ENCODE data around the gene XYLT1. TPM values are rescaled to one million over a fixed set of nuclear protein-coding genes. Genes with fewer than 3 reads are reported as not detected.
A peak's percentile ranks its signal among the peaks of the same experiment; 100 is the strongest.

XYLT1 gene
- total RNA-seq, 1 donor from 2014 or later = 1.8 TPM

DNA sequence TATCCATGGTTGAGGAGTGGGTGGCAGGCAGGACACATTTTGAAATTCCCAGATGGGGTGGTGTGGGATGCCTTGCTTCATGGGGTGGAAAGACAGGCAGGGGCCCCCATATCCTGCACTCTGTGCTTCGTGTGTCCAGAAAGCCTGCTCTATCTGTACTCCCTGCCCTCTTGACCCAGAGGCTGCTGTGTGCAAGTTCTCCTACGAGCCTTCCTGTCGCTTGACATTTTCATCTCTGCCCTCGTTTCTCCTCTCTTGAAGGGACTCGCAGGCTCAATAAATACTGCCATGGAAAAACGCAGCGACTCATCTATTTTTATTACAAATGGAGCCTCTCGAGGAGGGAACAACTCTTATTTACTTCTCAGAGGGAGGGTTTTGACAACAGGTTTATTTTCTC lies 254.8 kb downstream of the XYLT1 start:
- no peak for DNase-seq (ENCODE audit: missing footprints)
- no peak for ATAC-seq
- intact Hi-C loops (cut with DNase I) = no loop called here

DNA sequence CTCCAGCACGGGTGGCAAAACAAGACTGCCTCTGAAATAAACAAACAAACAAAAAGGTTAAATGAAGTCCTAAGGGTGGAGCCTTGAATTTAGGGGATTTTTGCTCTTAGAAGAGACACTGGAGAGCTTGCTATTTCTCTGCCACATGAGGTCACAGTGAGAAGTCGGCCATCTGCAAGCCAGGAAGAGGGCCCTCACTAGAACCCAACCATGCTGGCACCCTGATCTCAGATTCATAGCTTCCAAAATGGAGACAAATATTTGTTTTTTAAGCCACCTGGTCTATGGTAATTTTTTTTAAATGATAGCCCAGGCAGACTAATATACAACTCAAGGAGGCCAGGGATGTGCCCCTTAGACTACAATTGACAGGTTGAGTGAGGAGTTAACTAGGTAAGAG lies 255.5 kb downstream of the XYLT1 start:
- ATAC-seq (no peak), DNase-seq (ENCODE audit: missing footprints) (no peak)
- intact Hi-C loops (cut with DNase I) = no loop called here

DNA sequence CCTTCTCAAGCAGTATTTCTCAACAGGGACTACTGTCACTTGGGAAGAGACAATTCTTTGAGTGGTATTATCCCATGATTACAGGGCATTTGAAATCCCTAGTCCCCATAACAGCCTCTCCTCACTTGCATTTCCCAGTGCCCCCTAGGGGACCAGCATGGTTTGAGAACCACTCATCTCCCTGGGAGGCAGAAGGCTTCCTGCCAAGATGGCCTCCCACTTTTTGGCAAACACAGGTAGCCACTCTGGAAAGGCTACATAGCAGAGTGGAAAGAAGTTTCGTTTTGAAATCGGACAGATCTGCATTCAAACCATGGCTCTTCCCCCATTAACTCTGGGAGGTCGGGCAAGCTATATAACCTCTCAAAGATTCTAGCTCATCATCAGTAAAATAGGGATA lies 256.8 kb downstream of the XYLT1 start:
- intact Hi-C loops (cut with DNase I) = no loop called here
- ATAC-seq (no peak), DNase-seq (ENCODE audit: missing footprints) (no peak)

DNA sequence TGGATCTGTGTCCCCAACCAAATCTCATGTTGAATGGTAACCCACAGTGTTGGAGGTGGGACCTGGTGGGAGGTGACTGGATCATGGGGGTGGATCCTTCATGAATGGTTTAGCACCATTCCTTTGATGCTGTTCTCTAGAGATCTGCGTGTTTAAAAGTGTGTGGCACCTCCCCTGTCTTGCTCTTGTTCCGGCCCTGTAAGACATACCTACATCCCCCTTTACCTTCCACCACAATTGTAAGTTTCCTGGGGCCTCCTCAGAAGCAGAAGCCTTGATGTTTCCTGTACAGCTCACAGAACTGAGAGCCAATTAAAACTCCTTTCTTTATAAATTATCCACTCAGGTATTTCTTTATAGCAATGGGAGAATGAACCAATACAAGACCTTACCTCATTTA lies 257.7 kb downstream of the XYLT1 start:
- intact Hi-C loops (cut with DNase I) = no loop called here
- DNase-seq (ENCODE audit: missing footprints) (no peak), ATAC-seq (no peak)

DNA sequence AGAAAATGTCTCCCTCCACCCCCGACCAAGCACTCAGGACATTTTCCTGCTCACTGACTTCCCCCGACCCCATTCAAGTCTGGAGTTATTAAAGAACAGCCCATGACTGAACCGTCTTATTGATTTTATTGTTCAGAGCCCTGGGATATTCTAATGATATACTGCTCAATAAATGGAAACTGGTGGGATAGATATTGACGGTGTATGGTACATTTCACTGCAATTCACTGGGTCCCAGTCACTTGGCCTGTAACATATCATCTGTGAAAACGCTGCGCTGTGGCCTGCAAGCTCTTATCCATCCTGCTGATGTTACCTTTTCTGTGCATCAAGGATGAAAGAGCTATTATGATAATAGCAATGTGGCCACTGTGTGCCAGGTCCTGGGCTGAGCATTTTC lies 258.2 kb downstream of the XYLT1 start:
- DNase-seq (ENCODE audit: missing footprints) = no peak
- ATAC-seq = no peak
- intact Hi-C loops (cut with DNase I) = no loop called here

DNA sequence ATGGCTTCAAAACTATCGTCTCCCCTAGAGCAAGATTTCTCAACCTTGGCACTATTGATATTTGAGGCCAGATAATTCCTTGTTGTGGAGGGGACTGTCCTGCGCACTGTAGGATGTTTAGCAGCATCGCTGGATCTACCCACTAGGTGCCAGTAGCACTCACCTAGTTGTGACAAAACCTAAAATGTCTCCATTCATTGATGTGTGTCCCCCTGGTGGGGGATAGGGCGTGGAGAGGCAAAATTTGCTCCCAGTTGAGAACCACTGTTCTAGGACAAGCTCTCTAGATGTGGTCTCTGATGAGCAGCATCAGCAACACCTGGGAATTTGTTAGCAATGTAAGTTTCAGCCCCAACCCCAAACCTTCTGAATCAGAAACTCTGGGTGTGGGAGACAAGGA lies 259.0 kb downstream of the XYLT1 start:
- DNase-seq (ENCODE audit: missing footprints) (no peak), ATAC-seq (no peak)
- intact Hi-C loops (cut with DNase I) = no loop called here

DNA sequence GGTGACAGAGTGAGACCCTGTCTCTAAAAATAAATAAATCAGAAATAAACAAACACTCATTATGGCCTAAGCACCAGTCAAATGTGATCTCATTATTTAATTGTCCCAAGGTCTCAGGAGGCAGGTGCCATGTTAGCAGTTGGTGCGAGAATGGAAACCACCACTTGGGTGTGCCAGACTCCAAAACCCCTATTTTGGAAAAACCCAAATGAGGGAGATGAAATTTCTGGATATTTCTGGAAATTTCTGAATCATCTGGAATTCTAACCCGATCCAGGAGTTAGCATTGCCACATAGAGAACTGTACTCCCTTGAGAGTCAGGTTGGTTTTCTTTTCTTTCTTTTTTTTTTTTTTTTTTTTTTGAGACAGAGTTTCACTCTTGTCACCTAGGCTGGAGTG lies 264.0 kb downstream of the XYLT1 start:
- no peak for ATAC-seq
- no peak for DNase-seq (ENCODE audit: missing footprints)
- intact Hi-C loops (cut with DNase I) = no loop called here

DNA sequence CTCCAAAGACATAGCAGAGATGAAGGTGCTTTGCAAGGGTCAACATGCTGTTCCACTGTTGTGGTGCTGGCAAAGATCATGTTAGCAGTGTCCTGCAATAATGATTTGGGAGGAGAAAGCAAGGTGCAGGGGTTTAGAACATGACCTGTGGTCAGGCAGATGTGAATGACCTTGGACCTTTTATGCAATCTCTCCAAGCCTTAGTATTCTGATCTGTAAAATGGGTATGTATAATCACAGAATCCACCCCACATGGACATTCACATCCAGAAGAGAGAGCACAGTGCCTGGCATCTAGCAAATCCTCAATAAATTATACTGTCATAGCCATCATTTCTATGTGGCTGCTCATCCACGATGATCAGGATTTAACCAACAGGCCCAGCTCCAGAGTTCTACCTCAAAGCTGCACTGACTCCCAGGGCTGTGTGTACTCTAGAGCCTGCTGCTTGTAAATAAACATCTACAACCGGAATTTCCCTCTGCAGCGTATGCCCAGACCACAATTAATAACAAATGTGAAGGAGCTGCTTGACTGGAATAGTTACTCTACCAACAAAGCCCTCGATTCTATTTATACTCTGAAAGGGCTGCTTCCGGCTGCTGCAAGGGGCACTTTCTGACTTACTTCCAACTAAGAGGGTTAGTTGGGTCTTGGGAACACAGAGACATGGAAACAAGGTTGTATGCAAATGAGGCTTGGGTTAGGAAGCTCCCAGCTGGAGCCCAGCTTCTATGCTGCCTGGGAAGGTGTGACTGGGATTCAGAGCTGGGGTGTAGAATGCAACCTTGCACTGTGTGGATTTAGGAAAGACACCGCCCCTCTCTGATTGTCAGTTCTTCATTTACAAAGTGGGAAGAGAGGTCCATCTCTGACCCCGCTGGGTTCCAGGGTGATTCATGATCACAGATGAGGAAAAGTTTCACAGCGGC lies 265.2 kb downstream of the XYLT1 start:
- intact Hi-C loops (cut with DNase I) = no loop called here
- ATAC-seq = no peak
- no peak for DNase-seq (ENCODE audit: missing footprints)

DNA sequence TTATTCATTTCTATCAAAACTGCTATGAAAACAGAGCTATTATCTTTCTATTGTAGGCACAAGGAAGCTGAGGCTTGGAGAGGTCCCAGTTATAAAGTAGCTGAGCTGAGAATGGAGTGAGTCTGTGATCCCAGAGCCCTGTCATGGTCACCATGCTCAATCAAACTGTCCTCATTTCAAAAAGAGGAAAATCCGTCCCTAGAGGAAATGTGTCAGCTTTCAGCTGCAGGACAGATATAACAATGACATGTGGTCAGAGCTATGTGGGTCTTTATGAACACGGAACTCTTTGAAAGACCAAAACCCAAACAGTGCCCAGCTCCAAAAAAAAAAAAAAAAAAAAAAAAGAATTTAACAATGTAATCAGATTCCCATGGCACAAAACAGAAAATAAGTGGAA lies 266.1 kb downstream of the XYLT1 start:
- DNase-seq (ENCODE audit: missing footprints) (no peak), ATAC-seq (peak; percentile 50)
- intact Hi-C loops (cut with DNase I) = no loop called here

DNA sequence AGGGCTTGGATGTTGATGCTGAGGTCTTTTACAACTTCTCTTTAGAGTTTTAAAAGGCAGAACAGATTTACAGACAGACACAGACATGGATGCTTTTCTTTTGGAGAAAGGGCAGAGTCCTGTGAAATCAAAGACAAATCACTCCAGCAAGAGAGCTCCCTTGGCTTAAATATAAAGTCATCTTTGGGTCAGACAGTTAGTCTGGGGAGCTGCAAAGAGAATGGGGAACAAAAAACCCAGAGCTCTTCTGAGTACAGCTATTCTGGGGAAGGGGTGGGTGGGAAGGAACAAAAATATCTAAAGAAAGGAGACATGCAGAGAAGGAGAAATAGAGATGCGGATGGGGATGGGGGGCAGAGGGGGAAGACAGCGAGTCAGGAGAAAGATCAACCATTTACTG lies 266.6 kb downstream of the XYLT1 start:
- intact Hi-C loops (cut with DNase I) = no loop called here
- no peak for ATAC-seq
- no peak for DNase-seq (ENCODE audit: missing footprints)

DNA sequence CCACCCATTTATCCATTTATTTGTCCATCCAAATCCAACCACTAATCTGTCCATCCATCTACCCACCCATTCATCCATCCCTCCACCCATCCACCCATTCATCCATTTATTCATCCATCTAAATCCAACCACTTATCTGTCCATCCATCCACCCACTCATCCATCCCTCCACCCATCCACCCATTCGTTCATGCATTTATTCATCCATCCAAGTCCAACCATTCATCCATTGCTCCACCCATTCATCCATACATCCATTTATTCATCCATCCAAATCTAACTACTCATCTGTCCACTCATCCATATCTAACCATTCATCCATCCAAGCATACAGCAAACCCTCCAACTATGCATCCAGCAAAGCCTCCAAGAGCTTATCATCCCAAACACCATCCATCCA lies 267.3 kb downstream of the XYLT1 start:
- ATAC-seq = no peak
- intact Hi-C loops (cut with DNase I) = no loop called here

DNA sequence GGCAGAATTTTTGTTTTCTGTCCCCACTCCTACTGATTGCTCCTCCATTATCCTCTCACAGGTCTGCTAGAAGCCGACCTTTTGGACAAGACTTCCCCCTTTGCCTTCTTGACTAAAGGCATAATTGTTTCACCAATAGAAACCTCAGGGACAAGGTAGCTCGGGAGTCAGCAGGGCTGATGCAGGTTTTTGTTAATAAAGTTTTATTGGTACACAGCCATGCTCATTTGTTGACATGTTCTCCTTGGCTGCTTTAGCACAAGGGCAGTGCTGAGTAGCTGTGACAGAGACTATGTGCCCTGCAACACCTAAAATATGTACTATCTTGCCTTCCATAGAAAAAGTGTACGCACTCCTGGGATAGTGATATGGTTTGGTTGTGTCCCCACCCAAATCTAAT lies 271.6 kb downstream of the XYLT1 start:
- no peak for ATAC-seq
- DNase-seq (ENCODE audit: missing footprints) = no peak
- intact Hi-C loops (cut with DNase I) = loop anchor here (10.0 kb wide), 1 partner anchor 266 kb away; no protein-coding TSS in a partner anchor

More for the DNA sequence above, 267.3 kb downstream of the XYLT1 start:
- DNase-seq (ENCODE audit: missing footprints) = no peak

DNA sequence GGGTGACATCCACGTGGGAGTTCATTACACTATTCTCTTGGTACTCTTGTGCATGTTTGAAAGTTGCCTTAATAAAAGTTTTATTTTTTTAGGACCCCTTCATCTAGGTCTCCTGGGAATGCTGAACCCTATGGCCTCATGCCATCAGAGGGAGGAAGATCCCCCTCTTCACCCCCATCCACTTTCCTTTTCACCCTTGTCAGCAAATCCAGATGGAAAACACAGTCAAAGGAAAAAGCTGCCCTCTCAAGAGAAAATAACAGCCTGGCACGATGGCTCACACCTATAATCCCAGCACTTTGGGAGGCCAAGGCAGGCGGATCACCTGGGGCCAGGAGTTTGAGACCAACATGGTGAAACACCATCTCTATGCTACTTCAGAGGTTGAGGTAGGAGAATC lies 274.2 kb downstream of the XYLT1 start:
- intact Hi-C loops (cut with DNase I) = loop anchor here (10.0 kb wide), 1 partner anchor 268 kb away; no protein-coding TSS in a partner anchor
- ATAC-seq = no peak
- no peak for DNase-seq (ENCODE audit: missing footprints)

DNA sequence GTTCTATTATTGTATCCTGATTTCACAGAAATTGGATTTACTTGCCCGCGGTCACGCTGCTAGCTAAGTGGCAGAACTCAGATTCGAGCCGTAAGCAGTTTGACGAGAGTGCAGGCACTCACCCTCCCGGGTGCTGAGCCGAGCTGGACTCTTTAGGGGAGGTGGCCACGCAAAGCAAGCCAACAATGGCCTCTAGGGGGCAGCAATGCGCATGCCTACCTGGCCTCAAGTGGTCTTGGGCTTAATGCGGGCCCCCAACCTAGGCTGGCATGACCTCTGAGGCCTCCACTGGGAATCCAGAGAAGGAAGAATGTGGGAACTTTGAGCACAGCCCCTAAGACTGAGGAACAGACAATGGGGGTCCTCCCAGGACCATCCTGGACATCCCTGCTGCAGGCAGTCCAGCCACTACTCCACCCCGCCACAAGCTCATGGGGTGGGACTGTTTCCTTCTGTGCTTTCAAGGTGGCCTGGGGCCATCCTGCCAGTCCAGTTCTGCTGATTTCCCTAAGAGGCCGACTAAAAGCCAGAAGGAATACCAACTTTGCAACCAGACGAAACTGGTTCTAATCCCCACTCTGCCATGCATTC lies 276.5 kb downstream of the XYLT1 start:
- intact Hi-C loops (cut with DNase I) = loop anchor here (10.0 kb wide), 1 partner anchor 271 kb away; no protein-coding TSS in a partner anchor
- DNase-seq (ENCODE audit: missing footprints) (peak; percentile 84), ATAC-seq (no peak)

DNA sequence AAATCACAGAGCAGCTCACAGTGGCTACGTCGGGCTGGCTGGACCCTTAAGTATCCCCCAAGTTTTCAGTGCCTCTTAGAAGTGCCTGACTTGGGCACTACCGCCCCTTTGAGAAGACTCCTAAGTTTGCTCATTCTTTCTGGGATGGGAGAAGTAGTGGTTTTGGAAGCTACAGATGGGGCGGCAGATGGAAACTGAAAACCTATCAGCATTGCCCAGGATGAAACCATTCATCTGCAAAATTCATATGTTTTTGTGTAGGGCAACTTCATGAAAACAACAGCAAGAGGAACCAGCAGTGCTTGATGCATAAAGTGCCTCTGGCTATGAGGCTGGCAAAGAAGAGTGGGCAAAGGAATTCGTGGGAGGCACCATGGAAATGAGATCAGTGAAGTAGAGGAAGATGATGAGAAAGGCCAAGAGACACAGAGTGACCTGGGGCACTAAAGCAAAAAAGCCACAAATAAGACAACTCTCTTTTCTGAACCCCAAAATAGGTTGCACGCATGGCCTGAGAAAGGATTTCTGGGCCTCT lies 277.1 kb downstream of the XYLT1 start:
- no peak for DNase-seq (ENCODE audit: missing footprints)
- no peak for ATAC-seq
- intact Hi-C loops (cut with DNase I) = loop anchor here (10.0 kb wide), 1 partner anchor 271 kb away; no protein-coding TSS in a partner anchor

DNA sequence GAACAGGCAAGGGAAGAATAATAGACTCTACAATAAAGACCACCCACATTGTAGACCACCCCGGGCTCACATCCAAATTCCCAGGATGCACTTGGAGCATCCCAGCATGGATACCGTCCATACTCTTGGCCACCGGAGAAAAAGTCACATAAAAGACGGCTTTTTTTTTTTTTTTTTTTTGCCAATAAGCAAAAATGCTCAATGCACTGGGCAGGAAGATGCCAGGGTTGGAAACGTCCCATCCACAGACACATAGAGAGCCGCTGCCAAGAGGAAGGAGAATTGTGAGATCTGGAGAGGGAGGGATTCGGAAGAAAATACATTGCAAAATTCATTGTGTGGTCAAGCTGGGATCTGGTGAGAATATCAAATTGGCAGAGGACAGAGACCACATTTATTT lies 286.7 kb downstream of the XYLT1 start:
- DNase-seq (ENCODE audit: missing footprints) = no peak
- intact Hi-C loops (cut with DNase I) = no loop called here
- no peak for ATAC-seq

DNA sequence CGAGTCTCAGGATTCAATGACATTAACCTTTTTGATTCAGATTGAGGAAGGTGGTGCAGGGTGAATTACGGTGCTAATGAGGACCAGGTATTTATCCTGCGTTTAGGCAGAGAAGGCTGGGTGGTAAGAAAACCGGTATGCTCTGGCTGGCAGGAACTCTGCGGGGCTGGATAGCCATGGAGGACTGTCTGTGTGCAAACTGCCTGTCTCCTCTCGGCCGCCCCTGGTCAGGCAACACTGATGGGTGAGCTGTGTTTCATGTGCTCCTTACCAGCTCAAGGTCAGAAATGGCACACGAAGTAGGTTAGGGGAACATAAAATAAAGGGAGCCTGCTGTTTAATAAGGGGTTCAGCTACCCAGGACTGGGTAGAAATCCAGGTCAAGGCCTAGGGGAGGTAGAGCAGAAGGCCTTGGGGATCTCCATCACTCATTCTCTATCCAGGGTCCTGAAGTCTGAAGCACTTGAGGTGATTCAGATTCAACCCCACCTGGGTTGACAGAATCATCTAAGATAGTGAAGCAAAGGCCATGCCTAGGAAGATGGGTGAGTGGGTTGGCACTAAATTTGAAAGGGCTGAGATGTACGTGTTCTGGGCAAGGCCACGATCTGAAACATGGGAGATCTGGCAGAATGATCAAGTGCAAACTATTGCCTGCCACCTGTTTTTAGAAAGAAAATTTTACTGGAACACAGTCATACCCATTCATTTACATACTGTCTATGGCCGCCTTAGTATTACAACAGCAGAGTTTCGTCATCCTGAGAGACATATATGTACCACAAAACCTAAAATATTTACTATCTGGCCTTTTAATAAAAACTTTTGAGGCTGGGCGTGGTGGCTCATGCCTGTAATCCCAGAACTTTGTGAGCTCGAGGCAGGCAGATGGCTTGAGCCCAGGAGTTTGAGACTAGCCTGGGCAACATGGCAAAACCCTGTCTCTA lies 292.5 kb downstream of the XYLT1 start:
- no peak for ATAC-seq

DNA sequence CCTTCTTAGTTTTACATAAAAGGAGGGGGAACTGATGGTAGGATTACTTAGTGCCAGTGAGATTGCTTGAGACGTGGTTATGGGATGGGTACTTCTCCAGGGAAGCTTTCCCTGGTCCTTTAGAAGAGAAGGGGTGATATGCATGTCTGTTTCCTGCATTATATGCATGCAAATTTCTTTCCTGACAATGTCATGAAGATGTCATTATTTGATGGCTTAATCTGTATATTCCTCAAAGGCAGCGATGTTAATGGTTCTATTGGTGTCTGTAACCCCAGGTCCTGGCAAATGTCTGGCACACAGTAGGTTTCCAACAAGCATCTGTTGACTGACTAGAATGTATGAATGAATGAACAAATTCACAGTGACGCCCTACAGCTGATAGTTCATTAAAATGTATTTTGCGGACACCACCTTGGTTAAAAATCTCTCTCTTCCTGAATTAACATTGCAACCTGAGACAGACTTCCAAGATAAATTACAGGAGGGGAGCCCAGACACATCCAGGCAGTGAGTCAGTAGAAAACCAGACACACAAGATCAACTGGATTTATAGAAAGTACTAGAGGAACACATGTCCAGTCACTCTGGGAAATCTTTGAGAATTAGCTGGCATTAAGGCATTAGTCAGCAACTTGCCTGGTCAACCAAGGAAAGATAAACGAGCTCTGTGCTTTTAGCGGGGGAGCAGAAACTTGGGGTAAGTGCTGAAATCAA lies 293.4 kb downstream of the XYLT1 start:
- DNase-seq (ENCODE audit: missing footprints) = no peak
- no peak for ATAC-seq
- intact Hi-C loops (cut with DNase I) = no loop called here

More for the DNA sequence above, 292.5 kb downstream of the XYLT1 start:
- no peak for DNase-seq (ENCODE audit: missing footprints)
- intact Hi-C loops (cut with DNase I) = no loop called here
